GM15510 (cell line): Measurements from ENCODE around the gene DLL1.

Source experiments
- POLR2A ChIP-seq: IDR thresholded peaks from 3 replicates; pipeline ENCODE4 v1.6.1; 2011; ENCODE audit warnings: borderline replicate concordance; ENCODE audit not compliant: insufficient read length; ENCODE audit errors: extremely low read depth

Gene DLL1

GRCh38 chr6:170277893-170278742 lies 12.8 kb downstream of the DLL1 start:
- TF ChIP-seq POLR2A, result no peak

DNA sequence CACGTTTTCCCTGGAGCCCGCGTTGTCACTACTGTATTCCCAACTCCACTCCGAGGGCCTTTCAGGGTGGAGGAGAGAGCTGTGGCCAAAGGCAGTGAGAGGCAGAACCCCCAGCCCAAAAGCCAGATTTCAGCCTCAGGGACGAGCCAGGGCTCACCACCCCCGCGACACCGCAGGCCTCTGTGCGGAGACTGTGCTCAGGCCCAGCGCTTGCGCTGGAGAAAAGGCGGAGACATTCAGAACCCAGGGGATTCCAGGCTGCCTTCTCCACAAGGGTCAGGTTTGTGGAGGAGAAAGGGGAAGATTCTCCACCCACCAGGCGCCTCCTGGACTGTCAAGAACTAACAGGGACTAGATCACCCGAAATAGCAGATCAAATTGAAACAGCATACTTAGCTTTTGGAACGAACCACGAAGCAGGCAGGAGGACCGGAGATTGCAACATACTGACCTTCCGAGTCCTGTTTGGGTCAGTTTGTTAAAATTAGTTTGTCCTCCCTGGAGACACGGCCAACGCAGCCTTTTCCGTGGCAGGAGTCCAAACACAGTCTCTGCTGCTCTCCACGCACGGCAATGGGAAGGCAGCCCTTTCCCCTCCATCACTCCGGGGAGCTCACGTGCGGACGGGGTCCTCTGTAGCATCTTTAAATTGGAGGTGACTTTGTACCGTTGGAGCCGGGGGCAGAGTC lies 14.4 kb downstream of the DLL1 start:
- TF ChIP-seq POLR2A, result no peak

DNA sequence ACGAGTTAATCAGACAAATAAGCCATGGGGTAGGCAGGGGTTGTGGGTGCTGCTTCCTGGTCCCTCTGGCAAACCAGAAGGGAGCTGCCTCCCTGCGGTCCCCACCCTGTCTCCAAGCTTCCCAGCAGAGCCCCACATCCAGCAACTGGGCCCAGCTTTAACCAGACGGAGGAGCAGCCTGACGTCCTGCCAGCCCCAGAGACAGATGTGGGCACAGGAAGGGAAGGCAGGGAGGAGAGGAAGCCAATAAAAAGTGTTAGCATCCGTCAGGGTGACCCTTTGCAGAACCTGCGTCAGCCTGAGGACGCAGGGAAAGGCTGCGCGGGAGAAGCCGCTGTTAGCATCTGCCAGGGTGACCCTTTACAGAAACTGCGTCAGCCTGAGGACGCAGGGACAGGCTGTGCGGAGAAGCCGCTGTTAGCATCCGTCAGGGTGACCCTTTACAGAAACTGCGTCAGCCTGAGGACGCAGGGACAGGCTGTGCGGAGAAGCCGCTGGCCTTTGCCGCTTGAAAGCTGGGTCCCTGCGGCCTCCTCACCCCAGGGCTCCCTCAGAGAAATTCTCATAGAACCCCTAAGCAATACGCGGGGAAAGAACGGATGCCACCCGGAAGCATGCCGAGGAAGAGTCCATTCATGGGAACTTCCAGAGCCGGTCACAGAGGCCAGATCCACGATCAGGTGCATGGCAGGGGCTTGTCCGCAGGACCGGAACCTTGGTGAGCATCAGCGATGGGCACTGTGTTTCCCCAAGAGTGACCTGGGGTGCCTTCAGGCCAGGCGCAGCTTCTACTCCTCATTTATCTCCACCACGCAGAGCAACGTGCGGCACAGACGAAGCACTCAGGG lies 15.9 kb downstream of the DLL1 start:
- no peak for TF ChIP-seq POLR2A

- no peak for TF ChIP-seq POLR2A
Observed at GRCh38 chr6:170273681-170274080, 17.2 kb downstream of the DLL1 start.

GRCh38 chr6:170273191-170273590 lies 17.7 kb downstream of the DLL1 start:
- TF ChIP-seq POLR2A, result no peak

- TF ChIP-seq POLR2A, result no peak
Observed at GRCh38 chr6:170272341-170273065, 18.4 kb downstream of the DLL1 start.

GRCh38 chr6:170271771-170272314 lies 19.0 kb downstream of the DLL1 start:
- TF ChIP-seq POLR2A, result no peak

DNA sequence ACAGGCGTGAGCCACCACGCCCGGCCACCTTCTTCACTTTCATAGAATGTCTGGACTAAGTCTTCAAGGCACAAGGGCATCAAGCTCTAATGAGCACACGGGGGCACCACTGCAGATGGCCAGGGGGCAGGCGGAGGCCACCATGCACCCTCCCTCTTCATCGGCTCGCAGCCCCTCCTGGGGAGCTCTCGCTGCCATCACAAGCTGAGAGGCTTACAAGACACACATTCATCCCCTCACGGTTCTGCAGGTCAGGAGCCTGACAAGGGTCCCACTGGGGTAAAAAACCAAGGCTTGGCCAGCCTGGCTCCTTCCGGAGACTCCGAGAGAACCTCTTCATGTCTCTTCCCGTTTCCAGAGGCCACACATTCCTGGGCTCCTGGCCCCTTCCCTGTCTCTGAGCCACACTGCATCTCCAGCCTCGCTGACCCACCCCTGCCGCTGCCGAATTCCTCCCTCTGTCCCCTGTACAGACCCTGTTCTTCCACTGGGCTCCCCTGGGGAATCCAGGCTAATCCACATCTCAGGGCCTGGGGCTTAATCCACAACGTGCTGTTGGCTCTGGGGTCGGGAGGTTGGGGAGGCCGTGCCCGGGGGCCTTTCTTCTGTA lies 19.8 kb downstream of the DLL1 start:
- no peak for TF ChIP-seq POLR2A

DNA sequence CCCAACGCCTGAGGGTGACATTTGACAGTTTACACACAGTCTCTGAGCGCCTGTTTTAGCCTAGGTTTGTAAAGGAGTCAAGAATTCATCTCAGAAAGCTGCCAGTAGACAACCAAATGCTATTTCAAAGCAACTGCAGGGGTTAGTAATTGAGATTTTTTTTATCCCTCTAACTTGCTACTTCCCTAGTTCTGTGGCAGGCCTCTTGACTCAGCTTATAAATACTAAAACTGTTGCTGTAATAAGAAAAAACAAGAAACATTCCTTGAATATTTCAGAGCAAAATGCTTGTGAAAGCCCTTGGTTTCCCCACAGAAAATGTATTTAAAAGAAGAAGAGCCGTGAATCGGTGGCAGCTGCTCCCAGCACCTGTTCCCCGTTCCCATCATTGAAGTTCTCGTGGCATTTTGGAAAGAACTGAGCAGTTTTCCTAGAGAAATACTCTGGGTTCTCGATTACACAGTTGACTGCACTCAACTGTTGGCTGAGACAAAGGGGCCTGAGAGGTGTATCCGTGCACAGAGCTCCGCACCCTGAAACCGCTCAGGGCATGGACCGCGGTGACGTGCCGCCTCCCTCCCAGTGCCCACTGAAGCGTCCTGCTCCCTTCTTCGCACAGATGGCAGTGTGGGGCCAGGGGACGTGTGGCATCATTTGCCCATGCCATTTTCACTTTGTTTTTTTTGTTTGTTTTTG lies 20.9 kb downstream of the DLL1 start:
- no peak for TF ChIP-seq POLR2A

GRCh38 chr6:170269151-170269845 lies 21.6 kb downstream of the DLL1 start:
- TF ChIP-seq POLR2A, result no peak

- TF ChIP-seq POLR2A, result no peak
Observed at GRCh38 chr6:170268216-170269129, 22.4 kb downstream of the DLL1 start.

DNA sequence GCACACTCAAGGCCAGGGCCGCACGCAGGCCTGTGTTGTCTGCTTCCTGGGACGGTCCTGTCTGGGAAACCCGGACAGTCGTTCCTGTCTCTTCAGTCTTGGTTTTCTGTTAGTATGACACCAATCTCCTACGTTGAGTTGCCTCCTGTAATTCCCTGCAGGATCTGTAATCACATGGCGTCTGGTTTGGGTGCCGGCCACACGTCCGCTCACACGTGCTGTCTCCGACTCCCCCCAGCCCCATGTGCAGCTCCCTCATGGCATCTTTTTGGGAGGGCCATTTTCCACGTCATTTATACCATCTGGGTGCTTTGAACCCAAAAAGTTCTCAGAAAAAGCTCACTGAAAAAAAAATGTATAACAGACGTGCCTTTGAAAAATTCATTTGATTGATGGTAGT lies 23.2 kb downstream of the DLL1 start:
- TF ChIP-seq POLR2A, result no peak
